Activated T-helper 1 cell treated with Interleukin-2 at 50 U/mL for 16 hours (primary cell): Measurements from ENCODE around the gene VDAC2.
"Not testable (repeated sequence)": the region's sequence is repeated elsewhere in the genome, so short reads cannot be mapped to it uniquely, and the experiment has no call there.

ENCODE experiments used
- DNase-seq: peaks from one replicate; pipeline ENCODE4 v3.0.0-alpha.2; 2020; ENCODE audit warnings: low read depth

VDAC2 gene

DNA sequence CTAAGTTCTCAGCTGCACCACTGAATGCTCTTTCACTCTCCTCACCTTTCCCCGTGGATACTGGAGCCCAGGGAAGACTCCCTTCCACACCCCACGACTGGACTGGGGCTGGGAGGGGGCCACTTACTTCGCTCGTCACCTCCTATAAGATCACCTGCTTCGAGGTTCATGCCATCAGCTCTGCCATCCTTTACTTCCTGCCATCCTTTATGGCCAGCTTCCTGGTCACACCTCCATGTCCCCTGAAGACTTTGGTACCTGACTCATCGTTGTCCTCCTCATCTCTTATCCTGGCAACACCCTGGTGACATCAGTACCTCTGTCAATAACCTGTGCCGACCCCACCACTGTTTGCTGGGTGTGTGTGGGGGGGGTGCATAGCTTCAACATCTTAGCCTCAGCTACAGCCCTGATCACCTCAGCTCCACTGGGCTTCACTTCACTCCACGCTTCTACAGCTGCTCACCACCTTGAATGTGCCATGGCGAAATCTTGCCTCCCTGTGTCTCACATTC is 8.7 kb upstream of the VDAC2 start:
- no peak for DNase-seq

GRCh38 chr10:75202321-75203045 is 8.1 kb upstream of the VDAC2 start:
- DNase-seq, result no peak

GRCh38 chr10:75203046-75203620 is 7.5 kb upstream of the VDAC2 start:
- not testable (repeated sequence) for DNase-seq

DNA sequence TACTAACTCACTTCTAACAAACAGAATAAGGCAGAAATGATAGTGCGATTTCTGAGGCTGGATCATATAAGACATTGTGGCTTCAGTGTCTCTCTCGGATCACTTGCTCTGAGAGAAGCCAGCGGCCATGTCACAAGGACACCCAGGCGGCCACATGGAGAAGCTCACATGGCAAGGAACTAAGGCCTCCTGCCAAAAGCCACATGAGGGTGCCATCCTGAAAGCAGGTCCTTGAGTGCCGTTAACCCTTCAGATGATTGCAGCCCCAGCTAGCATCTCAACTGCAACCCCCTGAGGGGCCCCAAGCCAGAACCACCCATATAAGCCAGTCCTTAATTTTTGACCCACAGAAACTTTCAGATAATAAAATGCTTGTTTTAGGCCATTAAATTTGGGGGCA is 6.9 kb upstream of the VDAC2 start:
- no peak for DNase-seq

DNA sequence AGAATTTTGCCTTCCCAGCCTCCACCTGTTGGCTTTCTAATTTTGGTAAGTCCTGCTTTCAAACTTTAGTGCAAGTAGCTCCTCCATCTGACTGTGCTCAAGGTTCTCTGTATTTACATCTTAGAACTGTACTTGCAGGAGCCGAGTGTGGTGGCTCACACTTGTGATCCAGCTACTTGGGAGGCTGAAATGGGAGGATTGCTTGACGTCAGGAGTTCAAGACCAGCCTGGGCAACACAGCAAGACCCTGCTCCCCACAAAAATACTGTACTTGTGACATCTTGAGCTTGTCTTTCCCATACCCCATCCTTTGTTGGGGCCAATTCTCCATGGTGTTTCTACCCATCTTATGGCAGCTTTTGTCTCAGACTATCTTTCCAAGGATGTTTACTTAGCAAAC is 4.7 kb upstream of the VDAC2 start:
- no peak for DNase-seq

- DNase-seq, result not testable (repeated sequence)
These were observed 4.0 kb upstream of the VDAC2 start for GRCh38 chr10:75206638-75207037.

- no peak for DNase-seq
These were observed 3.3 kb upstream of the VDAC2 start for GRCh38 chr10:75207079-75207856.

DNA sequence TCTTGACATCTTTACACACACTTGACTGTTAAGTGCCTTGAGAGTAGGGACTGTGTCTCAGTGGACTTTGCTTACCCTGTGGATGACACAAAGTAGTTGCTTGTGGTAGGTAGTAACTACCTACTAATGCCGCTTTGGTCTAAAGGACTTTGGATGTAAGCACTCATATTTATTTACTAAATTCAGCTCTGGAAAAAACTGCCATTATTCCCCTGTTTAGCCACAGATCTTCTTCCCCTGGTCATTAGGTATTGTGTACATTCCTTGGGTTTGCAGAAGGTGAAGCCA is 2.8 kb upstream of the VDAC2 start:
- no peak for DNase-seq

GRCh38 chr10:75208181-75208580 is 2.4 kb upstream of the VDAC2 start:
- DNase-seq, result no peak

DNA sequence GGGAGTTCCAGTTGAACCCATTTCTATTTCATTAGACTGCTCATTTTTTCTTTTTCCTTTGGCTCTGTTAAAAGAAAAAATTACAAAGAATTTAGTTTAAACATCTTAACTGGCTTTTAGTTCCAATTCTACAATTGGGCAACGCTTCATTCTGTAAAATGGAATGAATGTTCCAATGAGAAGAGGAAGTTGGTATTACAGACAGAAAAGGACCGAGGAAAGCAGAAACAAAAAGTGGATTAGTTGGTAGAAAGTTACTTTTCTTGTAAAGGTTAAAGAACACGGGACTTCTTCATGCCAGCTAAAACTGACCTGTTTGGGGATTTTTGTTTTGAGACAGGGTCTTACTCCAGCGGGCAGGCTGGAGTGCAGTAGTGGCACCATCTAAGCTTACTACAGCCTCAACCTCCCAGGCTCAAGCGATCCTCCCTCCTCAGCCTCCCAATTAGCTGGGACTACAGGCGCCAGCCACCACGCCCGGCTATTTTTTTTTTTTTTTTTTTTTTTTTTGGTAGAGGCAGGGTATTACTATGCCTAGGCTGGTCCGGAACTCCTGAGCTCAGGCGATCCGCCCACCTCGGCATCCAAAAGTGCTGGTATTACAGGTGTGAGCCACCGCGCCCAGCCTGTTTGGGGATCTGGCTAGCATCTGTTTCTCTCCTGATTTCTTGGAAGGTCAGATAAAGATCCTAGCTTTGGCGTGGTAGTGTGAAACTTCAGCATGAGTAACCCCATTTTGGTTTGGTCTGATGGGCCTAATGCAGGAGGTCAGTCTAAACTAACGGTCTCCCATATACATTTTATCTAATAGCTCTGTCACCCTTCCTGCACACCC is 1.3 kb upstream of the VDAC2 start:
- no peak for DNase-seq

GRCh38 chr10:75209921-75210281 is 695 bp upstream of the VDAC2 start:
- peak; percentile 65 for DNase-seq

DNA sequence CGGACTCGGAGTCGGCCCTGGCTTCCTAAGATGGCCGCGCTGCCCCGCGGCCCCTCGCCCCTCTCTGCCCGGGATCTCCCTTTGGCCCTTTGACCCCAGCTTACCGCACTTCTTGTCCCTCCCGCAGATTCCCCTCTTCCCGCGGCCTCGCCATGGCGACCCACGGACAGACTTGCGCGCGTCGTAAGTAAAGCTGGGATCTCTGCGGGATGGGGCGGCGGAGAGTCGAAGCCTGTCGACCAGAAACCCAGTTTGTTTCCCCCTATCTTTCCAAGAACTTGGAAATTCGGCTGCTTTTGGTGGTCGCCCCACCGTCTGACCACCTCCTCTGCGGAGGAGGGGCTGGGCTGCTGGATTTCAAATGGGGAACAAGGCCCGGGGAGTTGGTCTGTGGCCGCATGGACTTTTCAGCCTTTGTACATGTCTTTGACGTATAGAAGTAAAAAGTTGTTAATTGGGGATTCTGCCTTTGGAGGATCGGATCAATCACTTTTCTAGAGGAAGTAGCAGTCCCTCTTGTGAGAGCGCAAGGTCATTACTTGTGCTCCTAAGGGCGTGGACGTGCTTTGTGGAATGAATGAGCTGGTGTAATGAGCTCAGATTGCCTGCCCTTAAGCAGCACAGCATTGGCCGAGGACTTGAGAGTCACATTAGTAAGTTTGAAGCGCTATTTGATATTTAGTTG is 553 bp downstream of the VDAC2 start:
- no peak for DNase-seq

DNA sequence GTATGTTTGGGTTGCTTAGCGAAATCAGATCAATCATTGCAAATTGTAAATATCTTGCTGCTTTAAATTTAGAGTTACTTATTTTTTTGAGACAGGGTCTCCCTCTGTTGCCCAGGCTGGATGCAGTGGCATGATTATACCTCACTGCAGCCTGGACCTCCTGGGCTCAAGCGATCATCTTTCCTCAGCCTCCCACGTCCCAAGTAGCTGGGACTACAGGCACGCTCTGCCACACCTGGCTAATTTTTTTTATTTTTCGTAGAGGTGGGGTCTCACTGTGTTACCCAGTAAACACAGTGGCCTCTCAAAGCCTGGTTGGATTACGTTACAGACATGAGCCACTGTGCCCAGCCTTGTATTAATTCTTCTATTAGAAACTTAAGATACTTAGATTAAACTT is 1.7 kb downstream of the VDAC2 start:
- DNase-seq, result no peak

GRCh38 chr10:75220274-75220673 is 9.7 kb downstream of the VDAC2 start:
- DNase-seq, result no peak

GRCh38 chr10:75221492-75221891 is 10.9 kb downstream of the VDAC2 start:
- DNase-seq, result not testable (repeated sequence)

- DNase-seq, result no peak
These were observed 12.9 kb downstream of the VDAC2 start for GRCh38 chr10:75223507-75223906.

DNA sequence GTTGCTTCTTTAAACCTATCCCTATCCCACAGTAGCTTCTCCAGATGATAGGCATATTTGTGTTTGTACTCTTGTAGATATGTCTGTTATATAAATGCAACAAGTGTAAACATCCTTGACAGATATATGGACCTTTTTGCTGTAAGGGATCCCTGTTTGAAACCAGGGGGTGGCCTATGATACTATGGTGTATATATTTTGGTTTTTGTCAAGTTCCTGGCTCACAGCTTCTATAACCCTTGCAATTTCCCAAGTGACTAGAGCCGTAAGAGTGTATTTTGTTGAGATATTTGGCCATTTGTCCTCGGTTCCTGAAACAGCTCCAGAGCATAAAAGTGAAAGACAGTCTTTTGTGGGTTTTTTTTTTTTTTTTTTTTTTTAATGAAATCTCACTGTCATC is 15.5 kb downstream of the VDAC2 start:
- DNase-seq, result no peak

DNA sequence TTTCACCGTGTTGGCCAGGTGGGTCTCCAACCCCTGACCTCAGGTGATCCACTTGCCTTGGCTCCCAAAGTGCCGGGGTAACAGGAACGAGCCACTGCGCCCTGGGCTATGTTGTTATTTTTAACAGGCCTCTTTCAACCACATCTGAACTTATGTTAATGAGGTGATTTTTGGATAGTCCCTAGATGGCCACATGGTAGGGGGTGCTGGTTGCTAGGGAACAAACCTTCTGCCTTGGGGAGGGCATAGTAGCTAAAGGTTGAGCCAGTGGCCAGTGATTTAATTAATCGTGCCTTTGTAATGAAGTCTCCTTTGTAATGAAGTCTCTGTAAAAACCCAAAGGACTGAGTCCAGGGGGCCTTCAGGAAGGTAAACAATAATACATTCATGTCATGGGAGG is 16.1 kb downstream of the VDAC2 start:
- no peak for DNase-seq

- no peak for DNase-seq
These were observed 17.7 kb downstream of the VDAC2 start for GRCh38 chr10:75228278-75228677.

- no peak for DNase-seq
These were observed 18.2 kb downstream of the VDAC2 start for GRCh38 chr10:75228834-75229233.

DNA sequence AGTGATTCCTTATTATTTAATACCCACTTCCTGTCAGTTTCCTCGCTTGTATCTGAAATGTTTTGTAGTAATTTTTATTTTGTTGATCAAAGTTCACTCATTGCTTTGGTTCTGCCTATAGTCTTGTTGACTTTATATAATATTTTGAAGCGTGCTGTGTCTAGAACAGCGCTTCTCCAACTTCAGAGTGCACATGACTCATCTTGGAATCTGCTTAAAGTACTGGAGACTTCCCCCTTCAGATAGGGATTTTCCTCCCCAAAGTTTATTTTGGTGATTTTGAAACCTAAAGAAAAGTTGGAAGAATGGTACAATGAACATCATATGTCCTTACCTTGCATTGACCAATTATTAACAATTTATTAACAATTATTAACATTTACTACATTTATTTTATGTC is 19.4 kb downstream of the VDAC2 start:
- DNase-seq, result no peak

DNA sequence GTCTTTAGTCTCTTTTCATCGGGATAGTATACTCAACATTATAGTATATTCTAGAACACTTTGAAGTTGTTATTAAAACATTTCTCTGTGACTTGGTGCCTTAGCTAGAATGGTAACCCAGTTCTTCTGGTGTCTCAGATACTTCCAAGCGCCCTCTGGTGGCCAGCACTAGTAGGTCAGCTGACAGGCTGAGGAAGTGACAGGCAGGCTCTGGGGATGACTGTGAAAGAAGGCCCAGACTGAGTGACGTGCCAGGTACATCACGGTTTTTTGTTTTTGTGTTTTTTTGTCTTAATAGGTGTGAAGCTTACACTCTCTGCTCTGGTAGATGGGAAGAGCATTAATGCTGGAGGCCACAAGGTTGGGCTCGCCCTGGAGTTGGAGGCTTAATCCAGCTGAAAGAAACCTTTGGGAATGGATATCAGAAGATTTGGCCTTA is 20.0 kb downstream of the VDAC2 start:
- peak; percentile 84 for DNase-seq
